ENCODE measurements around the gene IKBKE.
A peak's percentile ranks its signal among the peaks of the same experiment; 100 is the strongest.

The IKBKE gene

DNA sequence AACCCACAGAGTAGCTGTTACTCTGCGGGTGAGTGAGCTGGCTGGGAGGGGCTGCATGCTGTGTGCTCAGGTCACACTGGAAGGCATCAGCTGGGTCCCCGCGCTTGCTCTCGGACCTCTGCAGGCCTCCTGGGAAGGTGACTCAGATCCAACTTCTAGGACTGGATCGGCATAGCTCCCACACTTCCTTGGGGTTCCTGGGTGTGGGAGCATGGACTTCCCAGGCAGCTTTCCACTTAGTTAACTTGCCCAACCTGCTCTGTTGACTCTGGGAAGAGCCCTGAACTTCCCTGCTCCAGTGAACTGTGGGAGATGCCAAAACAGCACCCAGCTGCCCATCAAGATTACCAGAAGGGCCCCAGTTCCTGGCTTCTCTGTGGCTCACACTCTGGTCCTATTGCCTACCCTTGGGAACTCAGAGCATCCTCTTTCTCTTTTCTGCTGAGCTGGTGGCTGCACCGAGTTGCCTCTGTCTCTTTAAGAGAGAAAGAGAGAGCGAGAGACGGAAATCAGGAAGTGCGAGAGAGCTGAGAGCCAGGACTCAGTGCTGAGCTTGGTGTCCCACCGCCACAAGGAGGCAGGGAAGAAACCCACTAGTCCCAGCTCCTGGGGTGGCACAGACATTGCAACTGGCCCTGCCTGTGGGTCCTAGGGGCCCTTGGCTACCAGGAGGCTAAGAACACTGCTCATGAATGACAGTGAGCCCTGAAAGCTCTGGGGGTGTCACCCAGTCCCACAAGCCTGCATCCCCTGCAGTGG is at the start of gene IKBKE:
IKBKE (plus strand) TSS at position 544 of the 759 bp plus-strand sequence. CDS start 2,752 bp downstream, outside the sequence.
- H3K4me3 ChIP-seq (ENCODE audit: low read length): peak within 1 kb of the TSS; percentile 79
- peak; percentile 31 for TF ChIP-seq CTCF (IDR thresholded peaks at IDR 0.05; ENCODE audit: insufficient read depth, low read depth, low read length, missing control alignments)
- DNase-seq (ENCODE audit: low read depth): peak; percentile 73

- TF ChIP-seq CTCF (IDR thresholded peaks at IDR 0.05; ENCODE audit: insufficient read depth, low read depth, low read length, missing control alignments): no peak
- DNase-seq (ENCODE audit: low read depth): no peak
- no peak overlapping the region for H3K4me3 ChIP-seq (ENCODE audit: low read length)
Measured at GRCh38 chr1:206421616-206422340, 48.5 kb upstream of the IKBKE start.

- TF ChIP-seq CTCF (IDR thresholded peaks at IDR 0.05; ENCODE audit: insufficient read depth, low read depth, low read length, missing control alignments): no peak
- no peak overlapping the region for H3K4me3 ChIP-seq (ENCODE audit: low read length)
- DNase-seq (ENCODE audit: low read depth): no peak
Measured at GRCh38 chr1:206422525-206422924, 47.8 kb upstream of the IKBKE start.

DNA sequence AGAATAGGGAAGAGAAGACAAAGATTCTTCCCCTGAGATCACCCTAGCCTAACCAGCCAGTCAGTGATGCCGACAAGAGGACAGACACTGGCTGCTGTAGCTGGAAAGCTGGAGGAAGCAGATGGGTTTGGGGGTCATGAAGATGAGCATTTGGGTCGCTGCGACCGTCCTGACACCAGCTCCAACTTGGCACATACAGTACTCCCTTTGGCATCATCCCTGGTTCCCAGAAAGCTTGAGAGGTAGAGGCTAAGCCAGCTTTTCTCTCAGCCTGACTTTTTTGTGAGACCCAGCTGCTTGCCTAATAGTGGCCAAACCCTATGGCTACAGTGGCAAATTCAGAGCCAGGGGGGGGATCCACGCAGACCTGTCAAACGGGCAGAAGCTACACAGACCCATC is 43.0 kb upstream of the IKBKE start:
- no peak for TF ChIP-seq CTCF (IDR thresholded peaks at IDR 0.05; ENCODE audit: insufficient read depth, low read depth, low read length, missing control alignments)
- no peak overlapping the region for H3K4me3 ChIP-seq (ENCODE audit: low read length)
- no peak for DNase-seq (ENCODE audit: low read depth)

DNA sequence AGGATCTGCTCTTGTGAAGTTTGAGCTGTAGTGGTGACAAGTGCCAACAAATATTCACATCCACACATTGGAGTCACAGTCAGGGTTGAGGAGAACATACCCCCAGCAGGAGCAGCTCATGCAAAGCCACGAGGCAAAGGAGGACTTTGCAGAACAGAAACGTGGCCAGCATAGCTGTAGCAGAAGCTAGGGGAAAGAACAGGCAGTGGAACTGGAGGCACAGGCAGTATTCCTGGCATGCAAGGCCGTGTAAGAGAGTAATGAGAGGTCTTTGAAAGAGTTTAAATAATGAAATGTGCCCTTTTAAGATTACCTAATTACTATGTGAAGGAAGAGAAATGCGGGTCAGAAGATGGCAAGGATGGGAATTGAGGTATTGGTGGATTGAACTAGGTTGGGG is 40.9 kb upstream of the IKBKE start:
- DNase-seq (ENCODE audit: low read depth): no peak
- no peak for TF ChIP-seq CTCF (IDR thresholded peaks at IDR 0.05; ENCODE audit: insufficient read depth, low read depth, low read length, missing control alignments)
- no peak overlapping the region for H3K4me3 ChIP-seq (ENCODE audit: low read length)

GRCh38 chr1:206430031-206430983 is 40.0 kb upstream of the IKBKE start:
- peak; percentile 97 for DNase-seq (ENCODE audit: low read depth)
- H3K4me3 ChIP-seq (ENCODE audit: low read length): no peak overlapping the region
- TF ChIP-seq CTCF (IDR thresholded peaks at IDR 0.05; ENCODE audit: insufficient read depth, low read depth, low read length, missing control alignments): peak; percentile 30
